GDM1 (cell line): Measurements from ENCODE around the gene VN1R5.
"Not testable (repeated sequence)": the region's sequence is repeated elsewhere in the genome, so short reads cannot be mapped to it uniquely, and the experiment has no call there.

Experiments
- DNase-seq: peaks from one replicate; lab custom pipeline; 2025; lab: John Stamatoyannopoulos, UW

VN1R5 gene

GRCh38 chr1:247273013-247273412 is 17.1 kb downstream of the VN1R5 start:
- no peak for DNase-seq

GRCh38 chr1:247274605-247275256 is 18.9 kb downstream of the VN1R5 start:
- DNase-seq, result no peak

- no peak for DNase-seq
Measured at GRCh38 chr1:247277191-247277590, 21.3 kb downstream of the VN1R5 start.

- no peak for DNase-seq
Measured at GRCh38 chr1:247281001-247281574, 25.2 kb downstream of the VN1R5 start.

- no peak for DNase-seq
Measured at GRCh38 chr1:247286134-247286670, 30.3 kb downstream of the VN1R5 start.

GRCh38 chr1:247287460-247287859 is 31.6 kb downstream of the VN1R5 start:
- no peak for DNase-seq

- no peak for DNase-seq
Measured at GRCh38 chr1:247288341-247288740, 32.5 kb downstream of the VN1R5 start.

GRCh38 chr1:247289274-247289892 is 33.5 kb downstream of the VN1R5 start:
- DNase-seq, result not testable (repeated sequence)

GRCh38 chr1:247290576-247290975 is 34.7 kb downstream of the VN1R5 start:
- no peak for DNase-seq

- DNase-seq, result no peak
Measured at GRCh38 chr1:247291161-247291560, 35.3 kb downstream of the VN1R5 start.

- DNase-seq, result no peak
Measured at GRCh38 chr1:247291833-247292561, 36.1 kb downstream of the VN1R5 start.

GRCh38 chr1:247293047-247293446 is 37.2 kb downstream of the VN1R5 start:
- no peak for DNase-seq

GRCh38 chr1:247294282-247294681 is 38.4 kb downstream of the VN1R5 start:
- no peak for DNase-seq

- no peak for DNase-seq
Measured at GRCh38 chr1:247295274-247295684, 39.4 kb downstream of the VN1R5 start.

GRCh38 chr1:247295746-247296145 is 39.9 kb downstream of the VN1R5 start:
- DNase-seq, result no peak

GRCh38 chr1:247296599-247297180 is 40.8 kb downstream of the VN1R5 start:
- no peak for DNase-seq

- DNase-seq, result no peak
Measured at GRCh38 chr1:247297263-247298123, 41.6 kb downstream of the VN1R5 start.

GRCh38 chr1:247298124-247298481 is 42.2 kb downstream of the VN1R5 start:
- DNase-seq, result no peak

- DNase-seq, result no peak
Measured at GRCh38 chr1:247298701-247299100, 42.8 kb downstream of the VN1R5 start.

- no peak for DNase-seq
Measured at GRCh38 chr1:247299723-247300381, 44.0 kb downstream of the VN1R5 start.
